ENCODE data around the gene UCN3.
"Not testable (repeated sequence)": the region's sequence is repeated elsewhere in the genome, so short reads cannot be mapped to it uniquely, and the experiment has no call there.

The UCN3 gene

GRCh38 chr10:5410787-5411186, 46.0 kb downstream of the UCN3 start:
- not testable (repeated sequence) for DNase-seq

GRCh38 chr10:5411941-5412276, 47.1 kb downstream of the UCN3 start:
- no peak for DNase-seq

GRCh38 chr10:5412277-5412941, 47.6 kb downstream of the UCN3 start, which contains the start of gene NET1:
NET1 (plus strand) TSS chr10:5412557; CDS start chr10:5412693, 136 bp downstream.
- DNase-seq = peak; percentile 20 to 62 (median 31)

- peak in 1 of 6 experiments; percentile 6 for DNase-seq
Observed at GRCh38 chr10:5413012-5413938, 48.5 kb downstream of the UCN3 start.

- no peak for DNase-seq
Observed at GRCh38 chr10:5416981-5417380, 52.2 kb downstream of the UCN3 start.

- DNase-seq = no peak
Observed at GRCh38 chr10:5418584-5418983, 53.8 kb downstream of the UCN3 start.

- no peak for DNase-seq
Observed at GRCh38 chr10:5419466-5420094, 54.8 kb downstream of the UCN3 start.

GRCh38 chr10:5423771-5424170, 59.0 kb downstream of the UCN3 start:
- DNase-seq = no peak

All from stimulated activated naive CD4-positive, alpha-beta T cell (primary cell).